Measurements from ENCODE around the gene BEGAIN.
A peak's percentile ranks its signal among the peaks of the same experiment; 100 is the strongest.

BEGAIN gene

DNA sequence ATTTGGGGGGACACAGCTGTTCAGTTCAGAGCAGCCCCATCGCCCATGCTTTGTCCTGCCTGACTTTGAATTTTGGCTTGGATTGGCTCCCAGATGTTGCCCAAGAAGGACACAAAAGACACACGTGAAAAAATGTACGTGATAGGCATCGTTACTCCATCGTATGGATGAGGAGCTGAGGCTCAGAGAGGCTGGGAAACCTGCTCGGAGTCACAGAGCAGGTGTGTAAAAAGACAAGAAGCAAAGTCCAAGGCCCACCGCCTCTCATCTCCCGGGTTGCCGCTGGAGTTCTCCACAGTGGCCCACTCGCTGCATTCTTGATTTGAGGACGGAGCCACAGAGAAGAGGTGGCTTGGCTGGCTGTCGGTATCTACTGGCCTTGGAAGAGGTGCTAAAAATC lies 41.0 kb upstream of the BEGAIN start:
- ChIA-PET CTCF (no interaction called here), POLR2A (ENCODE audit: low non-redundant PET) (no interaction called here)
- no peak for DNase-seq (ENCODE audit: low spot score)
- TF ChIP-seq, protein P1, sequence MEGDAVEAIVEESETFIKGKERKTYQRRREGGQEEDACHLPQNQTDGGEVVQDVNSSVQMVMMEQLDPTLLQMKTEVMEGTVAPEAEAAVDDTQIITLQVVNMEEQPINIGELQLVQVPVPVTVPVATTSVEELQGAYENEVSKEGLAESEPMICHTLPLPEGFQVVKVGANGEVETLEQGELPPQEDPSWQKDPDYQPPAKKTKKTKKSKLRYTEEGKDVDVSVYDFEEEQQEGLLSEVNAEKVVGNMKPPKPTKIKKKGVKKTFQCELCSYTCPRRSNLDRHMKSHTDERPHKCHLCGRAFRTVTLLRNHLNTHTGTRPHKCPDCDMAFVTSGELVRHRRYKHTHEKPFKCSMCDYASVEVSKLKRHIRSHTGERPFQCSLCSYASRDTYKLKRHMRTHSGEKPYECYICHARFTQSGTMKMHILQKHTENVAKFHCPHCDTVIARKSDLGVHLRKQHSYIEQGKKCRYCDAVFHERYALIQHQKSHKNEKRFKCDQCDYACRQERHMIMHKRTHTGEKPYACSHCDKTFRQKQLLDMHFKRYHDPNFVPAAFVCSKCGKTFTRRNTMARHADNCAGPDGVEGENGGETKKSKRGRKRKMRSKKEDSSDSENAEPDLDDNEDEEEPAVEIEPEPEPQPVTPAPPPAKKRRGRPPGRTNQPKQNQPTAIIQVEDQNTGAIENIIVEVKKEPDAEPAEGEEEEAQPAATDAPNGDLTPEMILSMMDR (conservative IDR thresholded peaks at IDR 0.05; ENCODE audit: low read depth): no peak
- no peak overlapping the region for H3K27ac ChIP-seq

DNA sequence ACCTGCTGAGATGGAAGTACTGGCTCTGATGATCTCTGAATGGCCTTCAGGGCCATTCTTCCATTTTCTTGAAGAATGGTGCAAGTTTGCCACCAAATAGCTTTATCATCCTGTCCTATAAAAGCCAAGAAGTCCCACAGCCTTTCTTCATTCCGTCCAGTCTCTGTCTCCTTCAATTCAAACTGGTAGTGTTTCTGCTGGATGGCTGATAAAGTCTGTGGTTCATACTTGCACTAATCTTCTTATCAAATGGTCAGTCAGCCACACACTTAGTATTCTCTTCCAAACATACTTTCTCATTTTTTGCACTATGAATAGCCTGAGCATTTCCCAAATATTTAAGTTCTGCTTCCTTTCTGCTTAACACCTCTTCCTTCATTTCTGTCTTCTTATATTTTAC lies 39.4 kb upstream of the BEGAIN start:
- H3K27ac ChIP-seq: no peak overlapping the region
- TF ChIP-seq, protein P1 (conservative IDR thresholded peaks at IDR 0.05; ENCODE audit: low read depth): no peak
- ChIA-PET POLR2A (ENCODE audit: low non-redundant PET) (no interaction called here), CTCF (interaction anchor here (0.5 to 1.0 kb wide), 2 partner anchors 19 to 111 kb away, joined by 3 to 4 read pairs; no protein-coding TSS in a partner anchor)
- DNase-seq (ENCODE audit: low spot score): no peak

DNA sequence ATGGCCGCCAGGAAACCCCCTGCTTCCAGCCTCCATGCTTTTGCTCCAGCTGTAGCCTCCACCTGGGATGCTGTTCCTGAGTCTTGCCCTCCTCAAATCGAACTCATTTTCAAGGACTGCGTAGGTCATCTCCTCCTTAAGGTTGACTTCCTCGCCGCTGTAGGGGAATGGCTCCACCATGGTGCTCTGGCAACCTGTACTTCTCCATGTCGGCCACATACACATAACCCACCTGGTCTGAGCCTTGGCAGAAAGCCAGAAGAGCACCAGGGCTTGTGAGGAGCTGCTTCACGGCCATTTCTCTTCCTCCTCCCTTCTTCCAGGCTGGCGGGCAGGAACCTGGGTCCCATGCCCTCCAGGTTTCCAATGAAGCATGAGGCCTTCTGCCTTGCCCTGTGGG lies 36.7 kb upstream of the BEGAIN start:
- no peak for DNase-seq (ENCODE audit: low spot score)
- ChIA-PET CTCF (no interaction called here), POLR2A (ENCODE audit: low non-redundant PET) (no interaction called here)
- TF ChIP-seq, protein P1 (conservative IDR thresholded peaks at IDR 0.05; ENCODE audit: low read depth): no peak
- H3K27ac ChIP-seq: no peak overlapping the region

DNA sequence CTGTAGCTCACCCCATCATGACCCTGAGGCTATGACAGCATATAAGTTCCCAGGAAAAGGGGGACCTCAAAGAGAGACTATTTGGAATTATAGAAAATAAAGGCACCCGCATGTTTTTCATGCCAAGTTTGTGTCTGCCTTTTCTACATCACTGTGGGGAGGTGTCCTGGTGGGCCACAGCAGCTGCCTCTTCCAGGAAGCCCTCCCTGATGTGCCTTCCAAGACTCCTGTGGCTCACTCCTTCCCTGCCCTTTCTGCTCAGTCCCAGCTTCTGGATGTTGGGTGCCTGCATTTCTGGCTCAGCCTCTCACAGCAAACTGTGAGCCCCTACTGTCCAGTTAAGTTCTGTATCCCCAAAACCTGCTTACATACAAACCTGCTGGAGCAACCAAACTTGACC lies 36.3 kb upstream of the BEGAIN start:
- ChIA-PET POLR2A (ENCODE audit: low non-redundant PET) (no interaction called here), CTCF (no interaction called here)
- TF ChIP-seq, protein P1 (conservative IDR thresholded peaks at IDR 0.05; ENCODE audit: low read depth): no peak
- DNase-seq (ENCODE audit: low spot score): no peak
- no peak overlapping the region for H3K27ac ChIP-seq

DNA sequence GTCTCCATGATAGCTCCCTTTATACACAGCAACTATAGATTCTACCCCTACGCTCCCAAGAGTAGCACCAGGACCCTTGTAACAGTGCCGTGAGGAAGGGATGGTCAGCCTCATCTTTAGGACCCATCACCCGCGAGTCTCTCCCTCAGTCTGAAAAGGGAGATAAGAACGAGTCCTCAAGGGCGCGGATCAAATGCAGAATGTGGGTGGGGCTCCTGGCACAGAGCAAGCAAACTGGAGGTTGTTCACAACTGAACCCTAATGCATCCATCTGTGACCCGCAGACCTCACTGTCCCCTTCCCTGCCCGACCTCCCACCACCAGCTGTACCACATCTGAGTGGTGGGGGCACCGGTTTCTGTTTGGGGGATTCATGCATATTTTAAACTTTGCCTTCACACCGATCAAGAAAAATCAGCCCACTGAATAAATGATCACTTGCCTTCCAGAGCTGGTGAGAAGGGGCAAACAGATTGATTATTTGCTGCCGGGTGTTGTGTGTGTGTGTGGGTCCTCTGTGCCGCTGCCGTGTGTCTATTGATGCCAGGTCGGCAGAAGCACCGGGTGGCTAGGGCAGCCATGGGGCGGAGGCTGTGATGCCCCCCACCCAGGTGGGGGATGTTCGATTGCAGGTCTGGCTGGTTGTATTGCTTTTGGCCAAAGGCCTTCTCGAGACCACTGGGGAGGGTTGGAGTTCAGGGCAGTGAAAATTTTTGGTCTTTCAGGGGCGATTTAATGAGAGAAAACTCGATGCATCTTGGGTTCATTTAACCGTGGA lies 35.7 kb upstream of the BEGAIN start:
- TF ChIP-seq, protein P1 (conservative IDR thresholded peaks at IDR 0.05; ENCODE audit: low read depth): no peak
- DNase-seq (ENCODE audit: low spot score): no peak
- ChIA-PET CTCF (no interaction called here), POLR2A (ENCODE audit: low non-redundant PET) (no interaction called here)
- no peak overlapping the region for H3K27ac ChIP-seq

DNA sequence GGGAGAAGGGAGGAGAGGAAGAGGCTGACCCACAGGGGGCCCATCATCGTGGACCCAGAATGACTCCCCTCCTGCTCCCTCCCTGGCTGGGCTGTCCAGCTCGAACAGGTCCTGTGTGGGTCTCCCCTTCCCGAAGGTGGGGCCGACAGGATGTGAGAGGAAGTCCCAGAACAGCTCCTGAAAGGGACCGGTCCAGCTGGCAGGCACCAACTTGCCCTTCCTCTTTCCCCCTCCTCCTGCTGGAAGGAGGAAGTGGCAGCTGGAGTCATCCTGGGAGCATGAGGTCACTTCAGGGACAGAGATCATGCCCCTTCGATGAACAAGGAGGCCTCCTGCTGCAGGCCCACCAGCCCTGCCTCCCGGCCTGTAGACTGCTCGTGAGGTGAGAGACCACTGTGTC lies 35.0 kb upstream of the BEGAIN start:
- CTCF ChIA-PET: no interaction called here
- TF ChIP-seq, protein P1 (conservative IDR thresholded peaks at IDR 0.05; ENCODE audit: low read depth): no peak
- no peak overlapping the region for H3K27ac ChIP-seq
- POLR2A ChIA-PET (ENCODE audit: low non-redundant PET): no interaction called here
- peak; percentile 30 for DNase-seq (ENCODE audit: low spot score)
